Lower leg skin (tissue), 4 donors: ENCODE results near the gene FCMR. TPM values are rescaled to one million over a fixed set of nuclear protein-coding genes. Genes with fewer than 3 reads are reported as not detected.

ENCODE experiments used
- DNase-seq, 2 donors: peaks; one replicate each; pipeline ENCODE4 v3.0.0-alpha.2; 2019; ENCODE audit warnings: low spot score in 2 of 2
- H3K4me3 ChIP-seq: fragments of 200-600 bp; sonication (generic); 2 replicates; pipeline ENCODE4 v1.5.1; 2017; ENCODE audit warnings: mild to moderate bottlenecking, low read depth; ENCODE audit not compliant: poor library complexity, severe bottlenecking
- CTCF ChIP-seq, 3 donors: fragments of 450-650 bp; IDR thresholded peaks; one replicate each; pipeline ENCODE4 v1.5.1; 2016; ENCODE audit warnings: antibody characterized with exemption in 3 of 3, mild to moderate bottlenecking in 3 of 3, moderate library complexity in 2 of 3
- POLR2A ChIP-seq, 2 donors: fragments of 450-650 bp; IDR thresholded peaks; one replicate each; pipeline ENCODE4 v1.6.1; 2016 to 2017; ENCODE audit warnings: antibody characterized with exemption in 2 of 2, mild to moderate bottlenecking in 1 of 2, moderate library complexity in 1 of 2
- WGBS, 2 donors: methylation state at CpG; one replicate each; pipeline ENCODE4 v1.1.5; 2018; 5-methylcytosine and 5-hydroxymethylcytosine counted together
- intact Hi-C: fragments of 100-400 bp; cut with DNase I; formaldehyde crosslinking; loops from one replicate; pipeline ENCODE4 v1.15.0; 2023; ENCODE audit warnings: low total_unique reads
- total RNA-seq, 4 donors: library from RNA; depleted of rRNA; stranded (reverse); fragments of >200 nt; gene quantifications; one replicate each; pipeline ENCODE4 v1.1.0, GENCODE V29; 2016

FCMR gene
- total RNA-seq, 4 donors from 2014 or later: 0.34 to 1.4 (median 1.3) TPM; not detected in 1

- WGBS, 2 donors: 0 to 1% methylated on average over 39 to 47 of the region's 69 CpGs
- intact Hi-C loops: no loop called here
- H3K4me3 ChIP-seq: no peak overlapping the region
- peak; percentile 78 to 91 for DNase-seq
- TF ChIP-seq POLR2A (IDR thresholded peaks at IDR 0.05) (no peak), CTCF (IDR thresholded peaks at IDR 0.05) (no peak)
Observed at GRCh38 chr1:206909161-206909882, 12.4 kb downstream of the FCMR start.

- TF ChIP-seq POLR2A (IDR thresholded peaks at IDR 0.05) (no peak), CTCF (IDR thresholded peaks at IDR 0.05) (no peak)
- intact Hi-C loops: no loop called here
- no peak overlapping the region for H3K4me3 ChIP-seq
- DNase-seq: no peak
- 95 to 97% methylated on average over 10 of the region's 10 CpGs for WGBS, 2 donors
Observed at GRCh38 chr1:206908038-206908437, 13.7 kb downstream of the FCMR start.

- no peak for DNase-seq
- 84 to 87% methylated on average over 21 to 23 of the region's 23 CpGs for WGBS, 2 donors
- no peak for TF ChIP-seq CTCF (IDR thresholded peaks at IDR 0.05)
- no peak for TF ChIP-seq POLR2A (IDR thresholded peaks at IDR 0.05)
- intact Hi-C loops: no loop called here
- no peak overlapping the region for H3K4me3 ChIP-seq
Observed at GRCh38 chr1:206907304-206907991, 14.3 kb downstream of the FCMR start.

GRCh38 chr1:206905295-206906164, 16.2 kb downstream of the FCMR start:
- 45 to 53% methylated on average over 4 of the region's 4 CpGs for WGBS, 2 donors
- intact Hi-C loops: no loop called here
- no peak overlapping the region for H3K4me3 ChIP-seq
- DNase-seq: peak in 1 of 2 donors; percentile 79
- TF ChIP-seq POLR2A (IDR thresholded peaks at IDR 0.05) (no peak), CTCF (IDR thresholded peaks at IDR 0.05) (no peak)

GRCh38 chr1:206904423-206905142, 17.2 kb downstream of the FCMR start:
- TF ChIP-seq POLR2A (IDR thresholded peaks at IDR 0.05) (no peak), CTCF (IDR thresholded peaks at IDR 0.05) (no peak)
- 80 to 82% methylated on average over 10 of the region's 10 CpGs for WGBS, 2 donors
- intact Hi-C loops: no loop called here

More at GRCh38 chr1:206904423-206905142, 17.2 kb downstream of the FCMR start:
- no peak overlapping the region for H3K4me3 ChIP-seq
- peak in 1 of 2 donors; percentile 70 for DNase-seq
